Skeletal muscle satellite cell (primary cell): ENCODE results near the gene DIAPH3. TPM values are rescaled to one million over a fixed set of nuclear protein-coding genes. Genes with fewer than 3 reads are reported as not detected.

ENCODE experiments used
- H3K27me3 ChIP-seq: 2 replicates; pipeline ENCODE4 v1.7.0; 2013; ENCODE audit warnings: low read length; ENCODE audit not compliant: control insufficient read depth, insufficient read depth
- H3K36me3 ChIP-seq: 2 replicates; pipeline ENCODE4 v1.7.0; 2013; ENCODE audit warnings: mild to moderate bottlenecking, control low read depth, low read length; ENCODE audit not compliant: insufficient read depth
- H3K4me1 ChIP-seq: 2 replicates; pipeline ENCODE4 v1.7.0; 2013; ENCODE audit warnings: low read length; ENCODE audit not compliant: control insufficient read depth, insufficient read depth
- H3K4me2 ChIP-seq: 2 replicates; pipeline ENCODE4 v1.7.0; 2013; ENCODE audit warnings: mild to moderate bottlenecking, low read length
- H3K4me3 ChIP-seq: 2 replicates; pipeline ENCODE4 v1.7.0; 2013; ENCODE audit warnings: low read length
- H3K9ac ChIP-seq: 2 replicates; pipeline ENCODE4 v1.7.0; 2013; ENCODE audit warnings: mild to moderate bottlenecking, low read depth, low read length, moderate library complexity
- H3K9me3 ChIP-seq: replicated peaks from 2 replicates; pipeline ENCODE4 v1.7.0; 2013; ENCODE audit warnings: mild to moderate bottlenecking, control low read depth, low read length
- small RNA-seq: library from RNA; depleted of rRNA; stranded (forward); fragments of <200 nt; gene quantifications from one replicate; pipeline ENCODE3, GENCODE V24; 2012

The DIAPH3 gene

GRCh38 chr13:59633290-59633689 lies 530.4 kb downstream of the DIAPH3 start:
- Histone ChIP-seq H3K4me3 (no peak overlapping the region), H3K9me3 (no peaks in the 10 kb centered on the region), H3K4me2 (no peak overlapping the region), H3K36me3 (no peaks in the 10 kb centered on the region), H3K4me1 (no peaks in the 10 kb centered on the region), H3K27me3 (peaks cover 26% of the 10 kb centered on the region), H3K9ac (no peak overlapping the region)

GRCh38 chr13:59631271-59631670 lies 532.5 kb downstream of the DIAPH3 start:
- Histone ChIP-seq H3K4me1 (no peaks in the 10 kb centered on the region), H3K36me3 (no peaks in the 10 kb centered on the region), H3K4me2 (no peak overlapping the region), H3K27me3 (peaks cover 29% of the 10 kb centered on the region), H3K4me3 (no peak overlapping the region), H3K9me3 (no peaks in the 10 kb centered on the region), H3K9ac (no peak overlapping the region)

GRCh38 chr13:59625111-59625510 lies 538.6 kb downstream of the DIAPH3 start:
- peaks cover 23% of the 10 kb centered on the region for H3K27me3 ChIP-seq
- H3K9ac ChIP-seq: no peak overlapping the region
- no peaks in the 10 kb centered on the region for H3K36me3 ChIP-seq
- H3K4me3 ChIP-seq: no peak overlapping the region
- H3K4me2 ChIP-seq: no peak overlapping the region
- H3K9me3 ChIP-seq: no peaks in the 10 kb centered on the region
- no peaks in the 10 kb centered on the region for H3K4me1 ChIP-seq

GRCh38 chr13:59623206-59623915 lies 540.4 kb downstream of the DIAPH3 start:
- no peaks in the 10 kb centered on the region for H3K36me3 ChIP-seq
- no peaks in the 10 kb centered on the region for H3K9me3 ChIP-seq
- H3K4me3 ChIP-seq: no peak overlapping the region
- H3K4me1 ChIP-seq: no peaks in the 10 kb centered on the region
- peaks cover 23% of the 10 kb centered on the region for H3K27me3 ChIP-seq
- no peak overlapping the region for H3K4me2 ChIP-seq
- no peak overlapping the region for H3K9ac ChIP-seq

GRCh38 chr13:59621773-59622172 lies 542.0 kb downstream of the DIAPH3 start:
- Histone ChIP-seq H3K36me3 (no peaks in the 10 kb centered on the region), H3K4me1 (no peaks in the 10 kb centered on the region), H3K27me3 (peaks cover 14% of the 10 kb centered on the region), H3K4me3 (no peak overlapping the region), H3K9ac (no peak overlapping the region), H3K4me2 (no peak overlapping the region), H3K9me3 (no peaks in the 10 kb centered on the region)

Small RNAs within 50 kb of the gene (small RNA-seq; reads per million reads assigned to genes)
- not detected for gene RN7SL375P
- gene RNY4P28: not detected
